Smooth muscle cell (in vitro differentiated cells): ENCODE results near the gene RDH12. TPM values are rescaled to one million over a fixed set of nuclear protein-coding genes. Genes with fewer than 3 reads are reported as not detected.

Experiments
- DNase-seq: peaks from one replicate; lab custom pipeline; 2025; ENCODE audit not compliant: unreplicated experiment; lab: John Stamatoyannopoulos, UW
- H2AFZ ChIP-seq: fragments of 200-600 bp; sonication (generic); 2 replicates; pipeline ENCODE4 v1.6.0; 2016; ENCODE audit warnings: antibody characterized with exemption, low read depth, mild to moderate bottlenecking
- H3F3A ChIP-seq: fragments of 200-600 bp; sonication (generic); 2 replicates; pipeline ENCODE4 v1.6.0; 2017; ENCODE audit warnings: antibody characterized with exemption, low read depth
- H3K27ac ChIP-seq: fragments of 200-600 bp; sonication (generic); 2 replicates; pipeline ENCODE4 v1.5.1; 2016; ENCODE audit warnings: low read depth, mild to moderate bottlenecking
- H3K27me3 ChIP-seq: fragments of 200-600 bp; sonication (generic); 2 replicates; pipeline ENCODE4 v1.6.1; 2016; ENCODE audit warnings: low read depth, mild to moderate bottlenecking
- H3K36me3 ChIP-seq: fragments of 200-600 bp; sonication (generic); 2 replicates; pipeline ENCODE4 v1.5.1; 2016; ENCODE audit warnings: low read depth
- H3K4me1 ChIP-seq: fragments of 200-600 bp; sonication (generic); 2 replicates; pipeline ENCODE4 v1.5.1; 2016; ENCODE audit warnings: low read depth
- H3K4me2 ChIP-seq: fragments of 200-600 bp; sonication (generic); 2 replicates; pipeline ENCODE4 v1.6.0; 2016; ENCODE audit warnings: mild to moderate bottlenecking
- H3K4me3 ChIP-seq: fragments of 200-600 bp; sonication (generic); 2 replicates; pipeline ENCODE4 v1.5.1; 2016; ENCODE audit warnings: mild to moderate bottlenecking
- H3K79me2 ChIP-seq: fragments of 200-600 bp; sonication (generic); 2 replicates; pipeline ENCODE4 v1.6.0; 2016; ENCODE audit warnings: low read depth, mild to moderate bottlenecking
- H3K9ac ChIP-seq: fragments of 200-600 bp; sonication (generic); 2 replicates; pipeline ENCODE4 v1.6.0; 2016; ENCODE audit warnings: low read depth
- H3K9me3 ChIP-seq: fragments of 200-600 bp; sonication (generic); replicated peaks from 2 replicates; pipeline ENCODE4 v1.5.1; 2016; ENCODE audit warnings: low read depth
- H4K20me1 ChIP-seq: fragments of 200-600 bp; sonication (generic); 2 replicates; pipeline ENCODE4 v1.6.0; 2016; ENCODE audit warnings: low read depth
- WGBS: methylation state at CpG from one replicate; pipeline ENCODE4 v1.1.7; 2016; ENCODE audit warnings: low lambda C conversion rate; 5-methylcytosine and 5-hydroxymethylcytosine counted together
- polyA plus RNA-seq: library from polyadenylated mRNA; unstranded; fragments of >200 nt; fragmentation: Nextera tagmentation; extraction: Ambion mirVana; gene quantifications from 2 replicates; pipeline ENCODE4 v1.2.1, GENCODE V29; 2016
- total RNA-seq: library from RNA; depleted of rRNA; stranded (reverse); fragments of >200 nt; gene quantifications from 2 replicates; pipeline ENCODE4 v1.2.3, GENCODE V29; 2014
- TF ChIP-seq, protein P1 (sequence below): fragments of 200-600 bp; sonication (generic); IDR thresholded peaks from 2 replicates; pipeline ENCODE4 v1.5.1; 2017; ENCODE audit warnings: borderline replicate concordance, mild to moderate bottlenecking, antibody characterized with exemption; ENCODE audit not compliant: insufficient read depth, poor library complexity, severe bottlenecking

Gene RDH12
- total and polyA plus RNA-seq, 2 experiments from 2014 or later: 0.30 to 1.9 TPM

DNA sequence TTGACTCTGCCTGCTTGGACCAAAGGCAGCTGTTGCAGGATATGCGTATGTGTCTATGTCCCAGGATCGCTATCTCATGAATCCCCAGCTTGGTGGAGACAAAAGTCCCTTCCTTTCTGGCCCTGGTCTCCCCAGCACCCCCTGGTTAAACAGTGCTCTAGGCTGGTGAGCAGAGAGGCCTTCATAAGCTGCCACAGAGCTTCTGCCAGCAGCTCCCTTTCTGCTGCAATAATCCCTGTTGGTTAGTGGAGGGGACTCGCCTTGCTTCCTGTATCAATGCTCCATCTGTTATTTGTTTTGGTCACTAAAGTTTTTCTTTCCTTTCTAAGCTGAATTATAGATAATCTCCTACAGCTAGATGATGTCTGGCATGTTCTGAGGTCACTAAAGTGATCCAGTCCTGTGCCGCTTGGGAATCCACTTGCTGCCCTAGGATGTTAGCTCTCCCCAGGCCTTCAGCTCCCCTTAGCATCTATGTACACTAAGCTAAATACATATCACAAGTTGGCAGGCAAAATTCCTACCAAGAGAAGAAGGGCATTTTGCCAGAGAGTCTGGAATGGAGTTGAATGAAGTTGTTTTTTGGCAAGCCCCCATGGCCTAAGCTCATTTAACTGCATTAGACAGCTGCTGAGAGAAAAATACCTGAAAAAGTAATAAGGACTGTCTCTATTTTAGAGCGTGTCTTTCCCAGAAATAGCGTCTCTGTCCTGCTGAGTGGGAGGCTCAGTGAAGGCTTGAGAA is 47.8 kb downstream of the RDH12 start:
- H3K27ac ChIP-seq: no peak overlapping the region
- H3K9me3 ChIP-seq: no peaks in the 10 kb centered on the region
- H3F3A ChIP-seq: no peaks in the 10 kb centered on the region
- no peaks in the 10 kb centered on the region for H3K79me2 ChIP-seq
- TF ChIP-seq, protein P1, sequence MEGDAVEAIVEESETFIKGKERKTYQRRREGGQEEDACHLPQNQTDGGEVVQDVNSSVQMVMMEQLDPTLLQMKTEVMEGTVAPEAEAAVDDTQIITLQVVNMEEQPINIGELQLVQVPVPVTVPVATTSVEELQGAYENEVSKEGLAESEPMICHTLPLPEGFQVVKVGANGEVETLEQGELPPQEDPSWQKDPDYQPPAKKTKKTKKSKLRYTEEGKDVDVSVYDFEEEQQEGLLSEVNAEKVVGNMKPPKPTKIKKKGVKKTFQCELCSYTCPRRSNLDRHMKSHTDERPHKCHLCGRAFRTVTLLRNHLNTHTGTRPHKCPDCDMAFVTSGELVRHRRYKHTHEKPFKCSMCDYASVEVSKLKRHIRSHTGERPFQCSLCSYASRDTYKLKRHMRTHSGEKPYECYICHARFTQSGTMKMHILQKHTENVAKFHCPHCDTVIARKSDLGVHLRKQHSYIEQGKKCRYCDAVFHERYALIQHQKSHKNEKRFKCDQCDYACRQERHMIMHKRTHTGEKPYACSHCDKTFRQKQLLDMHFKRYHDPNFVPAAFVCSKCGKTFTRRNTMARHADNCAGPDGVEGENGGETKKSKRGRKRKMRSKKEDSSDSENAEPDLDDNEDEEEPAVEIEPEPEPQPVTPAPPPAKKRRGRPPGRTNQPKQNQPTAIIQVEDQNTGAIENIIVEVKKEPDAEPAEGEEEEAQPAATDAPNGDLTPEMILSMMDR: no peak
- H3K27me3 ChIP-seq: no peaks in the 10 kb centered on the region
- H3K4me3 ChIP-seq: no peak overlapping the region
- H3K9ac ChIP-seq: no peak overlapping the region
- no peak for DNase-seq
- peaks cover 8% of the 10 kb centered on the region for H3K36me3 ChIP-seq
- H3K4me1 ChIP-seq: no peaks in the 10 kb centered on the region
- WGBS: 95% methylated on average over 6 of the region's 6 CpGs
- H3K4me2 ChIP-seq: no peak overlapping the region
- no peaks in the 10 kb centered on the region for H4K20me1 ChIP-seq
- H2AFZ ChIP-seq: no peak overlapping the region

DNA sequence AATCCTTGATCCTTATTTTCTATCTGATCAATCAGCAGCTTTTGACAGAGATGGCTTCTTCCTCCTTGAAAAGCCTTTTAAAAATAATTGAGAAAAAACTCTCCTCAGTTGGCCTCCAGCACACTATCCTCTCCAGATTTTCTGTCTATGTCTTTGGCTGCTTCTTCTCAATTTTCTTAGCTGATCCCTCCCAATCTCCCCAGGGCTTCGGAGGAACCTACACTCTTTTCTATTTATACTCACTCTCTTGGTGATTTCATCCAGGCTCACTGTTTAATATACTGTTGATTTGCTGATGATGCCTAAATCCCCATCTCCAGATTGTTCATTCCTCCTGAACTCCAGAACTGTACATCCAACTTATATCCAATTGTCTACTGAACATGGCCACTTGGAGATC is 54.8 kb downstream of the RDH12 start:
- no peaks in the 10 kb centered on the region for H3F3A ChIP-seq
- no peaks in the 10 kb centered on the region for H4K20me1 ChIP-seq
- H3K9ac ChIP-seq: no peak overlapping the region
- H3K4me3 ChIP-seq: no peak overlapping the region
- no peaks in the 10 kb centered on the region for H3K79me2 ChIP-seq
- H3K36me3 ChIP-seq: peaks cover 14% of the 10 kb centered on the region
- TF ChIP-seq, protein P1: no peak
- no peaks in the 10 kb centered on the region for H3K9me3 ChIP-seq
- 97% methylated on average over 1 of the region's 1 CpG for WGBS
- no peak overlapping the region for H3K4me2 ChIP-seq
- H3K27me3 ChIP-seq: no peaks in the 10 kb centered on the region
- no peak for DNase-seq
- no peak overlapping the region for H2AFZ ChIP-seq
- H3K27ac ChIP-seq: no peak overlapping the region
- no peaks in the 10 kb centered on the region for H3K4me1 ChIP-seq

DNA sequence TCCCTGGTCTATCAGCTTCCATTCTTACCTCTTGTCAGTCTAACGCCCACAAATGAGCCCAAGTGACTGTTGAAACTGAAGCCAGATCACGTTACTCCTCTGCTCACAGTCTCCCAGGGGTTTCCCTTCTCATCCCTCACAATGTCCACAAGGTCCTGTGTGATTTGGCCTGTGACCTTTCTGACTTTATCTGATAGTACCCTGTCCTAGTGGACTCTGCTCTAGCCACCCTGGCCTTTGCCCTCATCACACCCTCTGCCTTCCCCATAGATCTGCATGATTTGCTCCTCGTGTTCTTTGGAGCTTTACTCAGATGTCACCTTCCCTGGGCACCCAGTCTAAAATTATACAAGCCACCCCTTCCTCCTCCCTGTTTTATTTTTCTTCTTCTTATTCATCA is 55.5 kb downstream of the RDH12 start:
- H3K36me3 ChIP-seq: peaks cover 14% of the 10 kb centered on the region
- WGBS: 94% methylated on average over 3 of the region's 3 CpGs
- DNase-seq: no peak

More for the DNA sequence above, 55.5 kb downstream of the RDH12 start:
- no peaks in the 10 kb centered on the region for H3K79me2 ChIP-seq
- TF ChIP-seq, protein P1: no peak
- no peak overlapping the region for H3K4me2 ChIP-seq
- no peaks in the 10 kb centered on the region for H3F3A ChIP-seq
- no peak overlapping the region for H3K27ac ChIP-seq
- H3K4me3 ChIP-seq: no peak overlapping the region
- no peaks in the 10 kb centered on the region for H4K20me1 ChIP-seq
- no peaks in the 10 kb centered on the region for H3K4me1 ChIP-seq
- no peaks in the 10 kb centered on the region for H3K27me3 ChIP-seq
- H2AFZ ChIP-seq: no peak overlapping the region
- no peak overlapping the region for H3K9ac ChIP-seq
- H3K9me3 ChIP-seq: no peaks in the 10 kb centered on the region
